Measurements from ENCODE around the gene SLCO3A1.

Gene SLCO3A1

DNA sequence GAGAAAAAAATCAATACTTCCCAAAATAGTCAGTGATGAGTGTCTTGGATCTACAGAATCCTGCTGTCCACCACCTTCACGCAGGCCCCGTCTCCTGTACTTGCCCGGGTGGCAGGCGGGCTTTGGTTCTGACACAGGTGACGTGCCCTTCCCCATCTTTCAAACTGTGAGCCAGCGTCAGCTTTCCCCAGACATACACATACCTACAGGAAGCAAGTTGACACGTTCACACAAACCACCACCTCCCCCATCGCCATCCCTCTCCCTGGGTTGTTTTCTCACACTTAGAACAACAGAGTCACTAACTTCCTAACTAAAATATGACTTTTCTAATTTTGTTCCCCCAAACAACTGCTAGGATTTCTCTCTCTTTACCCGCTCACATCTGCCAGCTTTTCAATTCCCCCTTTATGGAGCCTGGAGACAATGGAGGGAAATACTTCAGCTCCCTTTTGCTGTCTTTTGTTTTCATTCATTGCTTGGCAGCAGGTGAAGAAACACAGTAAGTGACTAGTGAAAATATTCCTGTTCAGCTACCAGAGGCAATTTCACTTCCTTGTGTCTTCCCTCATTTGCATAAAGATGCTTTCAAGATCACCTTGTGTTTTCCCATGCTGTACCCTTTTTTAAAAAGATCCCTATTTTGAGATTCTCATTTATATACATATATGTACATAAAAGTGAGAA is 248.3 kb downstream of the SLCO3A1 start (continued):
- no peak for TF ChIP-seq TSHZ1 (tag by site-specific recombination; IDR thresholded peaks at IDR 0.05; ENCODE audit: borderline replicate concordance)
- TF ChIP-seq ZNF776 (tag by site-specific recombination; IDR thresholded peaks at IDR 0.05; ENCODE audit: borderline replicate concordance): no peak
- TF ChIP-seq PRDM10 (tag by site-specific recombination; IDR thresholded peaks at IDR 0.05): no peak
- no peak for TF ChIP-seq ZNF10 (tag by site-specific recombination; IDR thresholded peaks at IDR 0.05)
- no peak for TF ChIP-seq ZNF423 (tag by site-specific recombination; IDR thresholded peaks at IDR 0.05)
- TF ChIP-seq ZXDB (tag by site-specific recombination; IDR thresholded peaks at IDR 0.05): no peak
- TF ChIP-seq GLI4 (tag by site-specific recombination; IDR thresholded peaks at IDR 0.05): no peak
- TF ChIP-seq ZNF677 (tag by site-specific recombination; IDR thresholded peaks at IDR 0.05): no peak

DNA sequence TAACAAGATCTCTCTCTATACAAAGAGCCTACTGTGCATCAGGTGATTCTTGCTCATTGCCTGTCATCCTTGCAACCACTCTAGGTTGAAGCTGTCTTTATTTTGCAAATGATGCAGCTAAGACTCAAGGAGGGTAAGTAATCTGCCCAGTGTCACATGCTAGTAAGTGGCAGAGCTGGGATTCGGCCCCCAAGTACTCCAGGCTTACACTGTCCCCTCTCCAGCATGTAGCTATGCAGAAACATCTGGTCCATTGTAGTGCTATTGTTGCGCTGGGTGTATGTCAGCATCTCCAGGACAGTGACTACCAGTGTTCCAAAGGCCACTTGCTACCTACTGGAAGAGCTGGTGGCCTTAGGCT is 248.9 kb downstream of the SLCO3A1 start:
- H3K4me3 ChIP-seq (ENCODE audit: low read depth, low read length): no peak overlapping the region
- no peaks in the 10 kb centered on the region for H3K9me3 ChIP-seq (ENCODE audit: control insufficient read depth, insufficient read depth, low read depth, low read length)
- no peaks in the 10 kb centered on the region for H3K36me3 ChIP-seq (ENCODE audit: control insufficient read depth in 2 of 2, insufficient read depth in 1 of 2, low read length in 2 of 2)
- POLR2A ChIA-PET: interaction anchor here (0.5 kb wide), 1 partner anchor 15 kb away, joined by 3 read pairs; no protein-coding TSS in a partner anchor
- no peak overlapping the region for H3K27ac ChIP-seq (ENCODE audit: extremely low read depth, low read depth, low read length)
- CTCF ChIA-PET: interaction anchor here (1.1 kb wide), 1 partner anchor 122 kb away, joined by 3 read pairs; no protein-coding TSS in a partner anchor
- H3K4me1 ChIP-seq (ENCODE audit: control insufficient read depth, insufficient read depth, low read length): peaks cover 3% of the 10 kb centered on the region
- no peak for TF ChIP-seq ZNF157 (tag by site-specific recombination; IDR thresholded peaks at IDR 0.05)

DNA sequence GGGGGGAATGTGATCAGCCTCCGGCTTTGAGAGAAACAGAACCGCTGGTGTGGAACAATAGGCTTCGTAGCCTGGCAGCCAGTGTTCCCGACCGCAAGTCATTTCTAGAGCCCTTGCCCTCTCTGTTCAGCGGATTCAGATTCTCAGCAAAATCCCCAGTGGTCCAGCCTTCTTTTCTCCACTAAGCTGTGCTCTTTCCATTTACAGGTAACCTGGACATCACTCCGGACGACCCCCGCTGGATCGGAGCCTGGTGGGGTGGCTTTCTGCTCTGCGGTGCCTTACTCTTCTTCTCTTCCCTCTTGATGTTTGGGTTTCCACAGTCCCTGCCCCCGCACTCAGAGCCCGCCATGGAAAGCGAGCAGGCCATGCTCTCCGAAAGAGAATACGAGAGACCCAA is 250.6 kb downstream of the SLCO3A1 start:
- H3K9me3 ChIP-seq (ENCODE audit: control insufficient read depth, insufficient read depth, low read depth, low read length): no peaks in the 10 kb centered on the region
- H3K4me3 ChIP-seq (ENCODE audit: low read depth, low read length): no peak overlapping the region
- H3K4me1 ChIP-seq (ENCODE audit: control insufficient read depth, insufficient read depth, low read length): peaks cover 6% of the 10 kb centered on the region
- no peak overlapping the region for H3K27ac ChIP-seq (ENCODE audit: extremely low read depth, low read depth, low read length)
- ChIA-PET CTCF (interaction anchor here (0.6 to 2.2 kb wide), 5 partner anchors 8 to 121 kb away, joined by 3 to 10 read pairs (median 5); no protein-coding TSS in a partner anchor), POLR2A (no interaction called here)
- H3K36me3 ChIP-seq (ENCODE audit: control insufficient read depth in 2 of 2, insufficient read depth in 1 of 2, low read length in 2 of 2): no peaks in the 10 kb centered on the region
- no peak for TF ChIP-seq ZNF560 (tag by site-specific recombination; IDR thresholded peaks at IDR 0.05; ENCODE audit: borderline replicate concordance)
- no peak for TF ChIP-seq TRIM28 (IDR thresholded peaks at IDR 0.05; ENCODE audit: borderline replicate concordance, low read length)
- TF ChIP-seq ZNF341 (tag by site-specific recombination; IDR thresholded peaks at IDR 0.05; ENCODE audit: low read depth): no peak
- TF ChIP-seq ZNF112 (tag by site-specific recombination; IDR thresholded peaks at IDR 0.05): no peak
- no peak for TF ChIP-seq ZSCAN18 (tag by site-specific recombination; IDR thresholded peaks at IDR 0.05)
- no peak for TF ChIP-seq SETDB1 (IDR thresholded peaks at IDR 0.05; ENCODE audit: insufficient read length, low read length)
- no peak for TF ChIP-seq ZFHX2 (tag by site-specific recombination; conservative IDR thresholded peaks at IDR 0.05)
- TF ChIP-seq SCRT2 (tag by site-specific recombination; IDR thresholded peaks at IDR 0.05): no peak
- no peak for TF ChIP-seq ZNF664 (tag by site-specific recombination; IDR thresholded peaks at IDR 0.05)
- no peak for TF ChIP-seq ZNF211 (tag by site-specific recombination; IDR thresholded peaks at IDR 0.05; ENCODE audit: low read depth)
- TF ChIP-seq ZNF394 (tag by site-specific recombination; IDR thresholded peaks at IDR 0.05; ENCODE audit: borderline replicate concordance): no peak
- no peak for TF ChIP-seq YY1 (tag by site-specific recombination; IDR thresholded peaks at IDR 0.05)
- TF ChIP-seq, protein P1, sequence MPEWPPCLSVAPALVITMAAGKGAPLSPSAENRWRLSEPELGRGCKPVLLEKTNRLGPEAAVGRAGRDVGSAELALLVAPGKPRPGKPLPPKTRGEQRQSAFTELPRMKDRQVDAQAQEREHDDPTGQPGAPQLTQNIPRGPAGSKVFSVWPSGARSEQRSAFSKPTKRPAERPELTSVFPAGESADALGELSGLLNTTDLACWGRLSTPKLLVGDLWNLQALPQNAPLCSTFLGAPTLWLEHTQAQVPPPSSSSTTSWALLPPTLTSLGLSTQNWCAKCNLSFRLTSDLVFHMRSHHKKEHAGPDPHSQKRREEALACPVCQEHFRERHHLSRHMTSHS (tag by site-specific recombination; IDR thresholded peaks at IDR 0.05): no peak
- no peak for TF ChIP-seq ZNF433 (tag by site-specific recombination; IDR thresholded peaks at IDR 0.05; ENCODE audit: low read depth)
